PC-9 (cell line): Measurements from ENCODE around the gene SOX1. TPM values are rescaled to one million over a fixed set of nuclear protein-coding genes. Genes with fewer than 3 reads are reported as not detected.

ENCODE experiments used
- BruUV-seq: library from RNA; stranded (reverse); fragments of 400-500 nt; replicated peaks from 2 replicates; lab custom pipeline; 2021; lab: Mats Ljungman, UMichigan
- CTCF ChIA-PET: fragments of 300-600 bp; sonication (Branson Sonifier 250); formaldehyde crosslinking; loops from one replicate; lab custom pipeline; 2022; ENCODE audit warnings: antibody characterized with exemption; lab: Charles Lee
- POLR2A ChIA-PET: fragments of 300-600 bp; sonication (Branson Sonifier 250); formaldehyde crosslinking; loops from one replicate; lab custom pipeline; 2022; ENCODE audit warnings: antibody characterized with exemption; ENCODE audit not compliant: unreplicated experiment; lab: Charles Lee
- DNase-seq, 2 experiments: peaks; one replicate each; pipeline versions ENCODE4 v3.0.0 to v3.0.0-alpha.2; 2015 to 2022; ENCODE audit warnings: mixed read lengths in 1 of 2
- H2AFZ ChIP-seq: fragments of 200-600 bp; sonication (generic); 2 replicates; pipeline ENCODE4 v1.8.1; 2017; ENCODE audit warnings: antibody characterized with exemption
- H3F3A ChIP-seq: fragments of 200-600 bp; sonication (generic); 2 replicates; pipeline ENCODE4 v1.8.1; 2017; ENCODE audit warnings: antibody characterized with exemption, mild to moderate bottlenecking, low read depth; ENCODE audit not compliant: insufficient read depth
- H3K27ac ChIP-seq: fragments of 200-600 bp; sonication (generic); 2 replicates; pipeline ENCODE4 v1.6.1; 2016; ENCODE audit warnings: mixed run types
- H3K27me3 ChIP-seq: fragments of 200-600 bp; sonication (generic); 2 replicates; pipeline ENCODE4 v1.6.1; 2016; ENCODE audit warnings: low read depth, mixed run types; ENCODE audit not compliant: insufficient read depth
- H3K36me3 ChIP-seq: fragments of 200-600 bp; sonication (generic); 2 replicates; pipeline ENCODE4 v1.6.1; 2016; ENCODE audit warnings: low read depth, mixed run types
- H3K4me1 ChIP-seq: fragments of 200-600 bp; sonication (generic); replicated peaks from 2 replicates; pipeline ENCODE4 v1.6.1; 2016; ENCODE audit warnings: mixed run types; ENCODE audit not compliant: insufficient read depth
- H3K4me2 ChIP-seq: fragments of 200-600 bp; sonication (generic); 2 replicates; pipeline ENCODE4 v1.6.1; 2017; ENCODE audit warnings: mixed run types
- H3K4me3 ChIP-seq: fragments of 200-600 bp; sonication (generic); 2 replicates; pipeline ENCODE4 v1.6.1; 2016; ENCODE audit warnings: mixed run types
- H3K79me2 ChIP-seq: fragments of 200-600 bp; sonication (generic); 2 replicates; pipeline ENCODE4 v1.6.1; 2017; ENCODE audit warnings: low read depth, mixed run types
- H3K9me2 ChIP-seq: fragments of 200-600 bp; sonication (generic); 2 replicates; pipeline ENCODE4 v1.8.1; 2017; ENCODE audit warnings: mild to moderate bottlenecking; ENCODE audit not compliant: insufficient read depth
- H3K9me3 ChIP-seq: fragments of 200-600 bp; sonication (generic); 2 replicates; pipeline ENCODE4 v1.8.1; 2016; ENCODE audit warnings: low read depth; ENCODE audit not compliant: insufficient read depth
- H4K20me1 ChIP-seq: fragments of 200-600 bp; sonication (generic); 2 replicates; pipeline ENCODE4 v1.8.1; 2017; ENCODE audit not compliant: insufficient read depth
- CTCF ChIP-seq: fragments of 200-600 bp; sonication (generic); conservative IDR thresholded peaks from 2 replicates; pipeline ENCODE4 v1.6.1; 2017; ENCODE audit warnings: mixed run types, antibody characterized with exemption, mild to moderate bottlenecking, moderate library complexity
- EZH2 ChIP-seq: fragments of 200-600 bp; sonication (generic); IDR thresholded peaks from 2 replicates; pipeline ENCODE4 v1.8.0; 2017; ENCODE audit warnings: antibody characterized with exemption, low read depth
- intact Hi-C: fragments of 100-400 bp; cut with micrococcal nuclease; formaldehyde crosslinking; loops from one replicate; pipeline ENCODE4 v1.10.0; 2022; ENCODE audit not compliant: unreplicated experiment
- total RNA-seq: library from RNA; stranded (reverse); gene quantifications from 2 replicates; pipeline ENCODE4 v1.2.3, GENCODE V29; 2021

SOX1 gene
- total RNA-seq, 1 experiment from 2014 or later = not detected

GRCh38 chr13:112104881-112105234, 37.9 kb downstream of the SOX1 start:
- no peaks in the 10 kb centered on the region for H3K4me1 ChIP-seq
- intact Hi-C loops = no loop called here
- ChIA-PET CTCF (no interaction called here), POLR2A (no interaction called here)
- TF ChIP-seq EZH2 (no peak), CTCF (no peak)
- no peaks in the 10 kb centered on the region for H4K20me1 ChIP-seq
- no peak overlapping the region for H3K4me3 ChIP-seq
- no peaks in the 10 kb centered on the region for H3K9me3 ChIP-seq
- H3K9me2 ChIP-seq = no peaks in the 10 kb centered on the region
- no peaks in the 10 kb centered on the region for H3K79me2 ChIP-seq
- H3K36me3 ChIP-seq = no peaks in the 10 kb centered on the region
- H3K27ac ChIP-seq = no peak overlapping the region
- peaks cover 76% of the 10 kb centered on the region for H3K27me3 ChIP-seq
- no peak overlapping the region for H2AFZ ChIP-seq
- BruUV-seq = no TSS peak
- H3K4me2 ChIP-seq = no peak overlapping the region
- H3F3A ChIP-seq = no peaks in the 10 kb centered on the region
- DNase-seq = no peak

DNA sequence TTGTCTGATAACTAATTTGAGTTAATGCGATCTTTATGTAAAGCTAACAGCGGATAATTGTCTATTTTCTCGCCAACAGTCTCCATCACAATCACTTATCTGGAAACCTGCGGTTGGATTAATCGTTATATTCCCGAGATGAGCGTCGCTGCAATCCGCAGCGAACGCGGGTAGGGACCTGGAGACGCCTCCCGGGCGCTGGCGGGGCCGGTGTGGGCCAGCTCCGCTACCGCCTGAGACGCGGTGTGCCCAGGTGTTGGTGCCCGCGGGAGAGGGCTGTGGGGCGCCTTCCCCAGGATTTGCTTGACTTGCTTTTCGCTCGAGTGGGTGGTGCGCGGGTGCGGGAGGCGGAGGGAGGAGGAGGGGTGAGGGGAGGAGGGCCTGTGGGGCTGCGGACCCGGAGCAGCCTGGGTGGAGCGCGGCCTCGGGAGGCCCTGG, 38.3 kb downstream of the SOX1 start:
- DNase-seq = no peak
- no peaks in the 10 kb centered on the region for H4K20me1 ChIP-seq
- H3K27ac ChIP-seq = no peak overlapping the region
- H3F3A ChIP-seq = no peaks in the 10 kb centered on the region
- ChIA-PET CTCF (no interaction called here), POLR2A (no interaction called here)
- peaks cover 76% of the 10 kb centered on the region for H3K27me3 ChIP-seq
- no peaks in the 10 kb centered on the region for H3K79me2 ChIP-seq
- H2AFZ ChIP-seq = no peak overlapping the region
- BruUV-seq = no TSS peak
- H3K4me3 ChIP-seq = no peak overlapping the region
- no peaks in the 10 kb centered on the region for H3K36me3 ChIP-seq
- intact Hi-C loops = no loop called here
- H3K4me1 ChIP-seq = no peaks in the 10 kb centered on the region
- H3K9me2 ChIP-seq = no peaks in the 10 kb centered on the region
- TF ChIP-seq EZH2 (no peak), CTCF (no peak)
- H3K4me2 ChIP-seq = no peak overlapping the region
- no peaks in the 10 kb centered on the region for H3K9me3 ChIP-seq

DNA sequence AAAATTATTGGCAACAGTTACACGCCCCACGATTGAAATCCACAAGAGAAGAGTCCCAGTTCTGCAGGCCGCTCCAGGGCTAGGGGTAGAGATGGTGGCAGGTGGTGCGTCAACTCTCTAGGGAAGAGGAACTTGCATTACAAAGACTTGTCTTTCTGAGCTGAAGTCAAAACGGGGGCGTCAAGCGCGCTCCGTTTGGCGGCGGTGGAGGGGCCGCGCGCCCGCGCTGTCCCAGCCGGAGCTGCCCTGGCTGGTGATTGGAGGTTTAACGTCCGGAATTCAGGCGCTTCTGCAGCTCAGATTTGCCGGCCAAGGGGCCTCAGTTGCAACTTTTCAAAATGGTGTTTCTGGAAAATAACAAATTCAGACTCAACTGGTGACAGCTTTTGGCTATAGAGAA, 38.9 kb downstream of the SOX1 start:
- H2AFZ ChIP-seq = no peak overlapping the region
- H3K9me3 ChIP-seq = no peaks in the 10 kb centered on the region
- intact Hi-C loops = no loop called here

More for the DNA sequence above, 38.9 kb downstream of the SOX1 start:
- no peak overlapping the region for H3K4me2 ChIP-seq
- BruUV-seq = no TSS peak
- no peaks in the 10 kb centered on the region for H3K9me2 ChIP-seq
- ChIA-PET POLR2A (no interaction called here), CTCF (no interaction called here)
- no peaks in the 10 kb centered on the region for H3K36me3 ChIP-seq
- TF ChIP-seq CTCF (no peak), EZH2 (no peak)
- H3K27me3 ChIP-seq = peaks cover 77% of the 10 kb centered on the region
- no peaks in the 10 kb centered on the region for H3F3A ChIP-seq
- no peaks in the 10 kb centered on the region for H3K79me2 ChIP-seq
- no peak overlapping the region for H3K4me3 ChIP-seq
- no peaks in the 10 kb centered on the region for H3K4me1 ChIP-seq
- DNase-seq = no peak
- H3K27ac ChIP-seq = no peak overlapping the region
- H4K20me1 ChIP-seq = no peaks in the 10 kb centered on the region
